Ishikawa (cell line): ENCODE results near the gene MESP2.

Source experiments
- CEBPB ChIP-seq: IDR thresholded peaks from 2 replicates; pipeline ENCODE4 v1.6.1; 2012
- CREB1 ChIP-seq: IDR thresholded peaks from 2 replicates; pipeline ENCODE4 v1.6.1; 2012; ENCODE audit warnings: low read depth
- EGR1 ChIP-seq: IDR thresholded peaks from 2 replicates; pipeline ENCODE4 v1.6.1; 2012
- EP300 ChIP-seq: IDR thresholded peaks from 2 replicates; pipeline ENCODE4 v1.6.1; 2012; ENCODE audit warnings: borderline replicate concordance
- FOXM1 ChIP-seq: IDR thresholded peaks from 2 replicates; pipeline ENCODE4 v1.6.1; 2012; ENCODE audit warnings: low read depth, borderline replicate concordance
- NFIC ChIP-seq: IDR thresholded peaks from 2 replicates; pipeline ENCODE4 v1.6.1; 2012
- RAD21 ChIP-seq: IDR thresholded peaks from 2 replicates; pipeline ENCODE4 v1.6.1; 2012; ENCODE audit warnings: low read depth
- TAF1 ChIP-seq: IDR thresholded peaks from 2 replicates; pipeline ENCODE4 v1.6.1; 2012; ENCODE audit warnings: low read depth, mild to moderate bottlenecking
- TCF12 ChIP-seq: IDR thresholded peaks from 2 replicates; pipeline ENCODE4 v1.6.1; 2012; ENCODE audit warnings: low read depth
- TEAD4 ChIP-seq: IDR thresholded peaks from 2 replicates; pipeline ENCODE4 v1.6.1; 2012
- YY1 ChIP-seq: IDR thresholded peaks from 2 replicates; pipeline ENCODE4 v1.6.1; 2012; ENCODE audit warnings: low read depth
- ZBTB7A ChIP-seq: IDR thresholded peaks from 2 replicates; pipeline ENCODE4 v1.6.1; 2012; ENCODE audit warnings: low read depth
- TF ChIP-seq, protein P1 (sequence below): IDR thresholded peaks from 2 replicates; pipeline ENCODE4 v1.6.1; 2012; ENCODE audit warnings: low read depth, mild to moderate bottlenecking
- TF ChIP-seq, protein P2 (sequence below): IDR thresholded peaks from 2 replicates; pipeline ENCODE4 v1.6.1; 2012
- TF ChIP-seq, protein P3 (sequence below): IDR thresholded peaks from 2 replicates; pipeline ENCODE4 v1.6.1; 2012

Gene MESP2

DNA sequence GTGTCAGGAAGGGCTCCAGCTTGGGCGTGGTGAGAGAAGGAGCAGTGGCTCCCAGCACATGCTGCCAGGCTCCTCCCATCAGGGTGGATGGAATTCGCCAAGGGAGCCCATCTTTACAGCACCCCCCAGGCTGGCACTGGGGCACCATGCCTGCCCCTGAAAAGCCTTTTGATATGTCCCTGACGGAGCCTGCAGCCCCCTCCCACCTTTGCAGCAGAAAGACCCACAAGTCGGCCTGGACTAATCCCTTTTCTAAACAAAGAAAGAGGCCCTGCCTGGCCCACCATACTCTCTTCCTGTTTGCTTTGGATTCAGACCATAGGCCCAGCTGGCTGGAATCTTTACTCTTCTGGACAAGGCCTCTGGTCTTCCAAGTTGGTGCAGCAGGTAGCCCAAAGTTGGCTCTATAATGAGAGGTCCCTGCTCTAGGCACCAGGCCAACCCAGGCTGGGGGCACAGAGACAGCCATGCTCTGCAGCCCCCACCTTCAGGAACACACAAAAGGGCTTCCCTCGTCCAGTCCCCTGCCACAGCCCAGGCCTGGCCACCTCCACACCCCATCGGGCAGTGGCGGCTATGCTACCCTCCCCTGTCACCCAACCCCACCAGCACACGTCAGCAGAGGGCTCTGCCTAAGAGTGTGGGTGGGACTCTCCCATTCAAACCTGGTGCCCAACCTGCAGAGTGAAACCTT lies 33.1 kb downstream of the MESP2 start:
- TF ChIP-seq TCF12 (no peak), ZBTB7A (no peak), EP300 (no peak), NFIC (no peak), RAD21 (no peak), CEBPB (no peak), FOXM1 (no peak), EGR1 (no peak)
- TF ChIP-seq, protein P1, sequence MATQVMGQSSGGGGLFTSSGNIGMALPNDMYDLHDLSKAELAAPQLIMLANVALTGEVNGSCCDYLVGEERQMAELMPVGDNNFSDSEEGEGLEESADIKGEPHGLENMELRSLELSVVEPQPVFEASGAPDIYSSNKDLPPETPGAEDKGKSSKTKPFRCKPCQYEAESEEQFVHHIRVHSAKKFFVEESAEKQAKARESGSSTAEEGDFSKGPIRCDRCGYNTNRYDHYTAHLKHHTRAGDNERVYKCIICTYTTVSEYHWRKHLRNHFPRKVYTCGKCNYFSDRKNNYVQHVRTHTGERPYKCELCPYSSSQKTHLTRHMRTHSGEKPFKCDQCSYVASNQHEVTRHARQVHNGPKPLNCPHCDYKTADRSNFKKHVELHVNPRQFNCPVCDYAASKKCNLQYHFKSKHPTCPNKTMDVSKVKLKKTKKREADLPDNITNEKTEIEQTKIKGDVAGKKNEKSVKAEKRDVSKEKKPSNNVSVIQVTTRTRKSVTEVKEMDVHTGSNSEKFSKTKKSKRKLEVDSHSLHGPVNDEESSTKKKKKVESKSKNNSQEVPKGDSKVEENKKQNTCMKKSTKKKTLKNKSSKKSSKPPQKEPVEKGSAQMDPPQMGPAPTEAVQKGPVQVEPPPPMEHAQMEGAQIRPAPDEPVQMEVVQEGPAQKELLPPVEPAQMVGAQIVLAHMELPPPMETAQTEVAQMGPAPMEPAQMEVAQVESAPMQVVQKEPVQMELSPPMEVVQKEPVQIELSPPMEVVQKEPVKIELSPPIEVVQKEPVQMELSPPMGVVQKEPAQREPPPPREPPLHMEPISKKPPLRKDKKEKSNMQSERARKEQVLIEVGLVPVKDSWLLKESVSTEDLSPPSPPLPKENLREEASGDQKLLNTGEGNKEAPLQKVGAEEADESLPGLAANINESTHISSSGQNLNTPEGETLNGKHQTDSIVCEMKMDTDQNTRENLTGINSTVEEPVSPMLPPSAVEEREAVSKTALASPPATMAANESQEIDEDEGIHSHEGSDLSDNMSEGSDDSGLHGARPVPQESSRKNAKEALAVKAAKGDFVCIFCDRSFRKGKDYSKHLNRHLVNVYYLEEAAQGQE, result no peak
- TF ChIP-seq, protein P2, sequence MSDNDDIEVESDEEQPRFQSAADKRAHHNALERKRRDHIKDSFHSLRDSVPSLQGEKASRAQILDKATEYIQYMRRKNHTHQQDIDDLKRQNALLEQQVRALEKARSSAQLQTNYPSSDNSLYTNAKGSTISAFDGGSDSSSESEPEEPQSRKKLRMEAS, result no peak
- TF ChIP-seq, protein P3, sequence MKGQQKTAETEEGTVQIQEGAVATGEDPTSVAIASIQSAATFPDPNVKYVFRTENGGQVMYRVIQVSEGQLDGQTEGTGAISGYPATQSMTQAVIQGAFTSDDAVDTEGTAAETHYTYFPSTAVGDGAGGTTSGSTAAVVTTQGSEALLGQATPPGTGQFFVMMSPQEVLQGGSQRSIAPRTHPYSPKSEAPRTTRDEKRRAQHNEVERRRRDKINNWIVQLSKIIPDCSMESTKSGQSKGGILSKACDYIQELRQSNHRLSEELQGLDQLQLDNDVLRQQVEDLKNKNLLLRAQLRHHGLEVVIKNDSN, result no peak

DNA sequence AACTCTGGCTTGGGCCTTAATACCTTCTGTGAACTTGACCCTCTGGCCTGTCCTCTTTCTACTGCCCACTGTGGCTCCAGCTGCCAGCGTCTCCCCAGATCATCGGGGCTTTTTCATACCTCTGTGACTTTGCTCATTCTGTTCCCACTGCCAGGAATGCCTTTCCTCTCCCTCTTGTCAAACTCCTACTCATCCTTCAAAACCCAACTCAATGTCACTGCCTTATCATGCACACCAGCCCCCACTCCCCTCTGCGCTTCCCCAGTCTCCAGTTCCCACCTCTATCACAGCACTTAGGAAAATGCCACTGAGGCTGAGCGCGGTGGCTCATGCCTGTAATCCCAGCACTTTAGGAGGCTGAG lies 33.6 kb downstream of the MESP2 start:
- TF ChIP-seq, protein P1, result no peak
- no peak for TF ChIP-seq FOXM1
- no peak for TF ChIP-seq EP300
- no peak for TF ChIP-seq CREB1
- TF ChIP-seq CEBPB, result no peak

DNA sequence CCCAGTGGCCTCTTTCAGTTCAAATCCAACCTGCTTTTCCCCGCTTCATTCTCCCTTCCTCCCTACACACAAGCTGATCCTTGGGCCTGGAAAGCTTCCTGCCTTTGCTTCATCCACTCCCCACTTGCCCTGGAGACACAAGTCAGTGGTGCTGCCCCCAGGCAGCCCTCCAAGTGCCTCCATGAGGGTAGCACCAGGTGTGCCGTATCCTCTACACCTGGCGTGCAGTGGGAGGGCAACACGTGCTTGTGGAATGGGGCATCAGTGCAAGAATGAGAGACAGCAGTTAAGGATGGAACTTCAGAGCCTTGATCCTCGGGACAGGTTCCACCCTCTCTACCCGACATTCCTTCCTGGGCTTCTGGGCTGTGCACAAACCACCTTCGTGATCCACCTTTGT lies 34.7 kb downstream of the MESP2 start:
- TF ChIP-seq, protein P2, result no peak
- TF ChIP-seq FOXM1, result no peak
- TF ChIP-seq ZBTB7A, result no peak
- TF ChIP-seq CREB1, result no peak
- no peak for TF ChIP-seq NFIC
- TF ChIP-seq, protein P3, result no peak
- TF ChIP-seq, protein P1, result no peak
- no peak for TF ChIP-seq EGR1
- no peak for TF ChIP-seq YY1
- TF ChIP-seq CEBPB, result no peak
- TF ChIP-seq TAF1, result no peak
- no peak for TF ChIP-seq TCF12
- TF ChIP-seq EP300, result no peak
- no peak for TF ChIP-seq TEAD4
- no peak for TF ChIP-seq RAD21

DNA sequence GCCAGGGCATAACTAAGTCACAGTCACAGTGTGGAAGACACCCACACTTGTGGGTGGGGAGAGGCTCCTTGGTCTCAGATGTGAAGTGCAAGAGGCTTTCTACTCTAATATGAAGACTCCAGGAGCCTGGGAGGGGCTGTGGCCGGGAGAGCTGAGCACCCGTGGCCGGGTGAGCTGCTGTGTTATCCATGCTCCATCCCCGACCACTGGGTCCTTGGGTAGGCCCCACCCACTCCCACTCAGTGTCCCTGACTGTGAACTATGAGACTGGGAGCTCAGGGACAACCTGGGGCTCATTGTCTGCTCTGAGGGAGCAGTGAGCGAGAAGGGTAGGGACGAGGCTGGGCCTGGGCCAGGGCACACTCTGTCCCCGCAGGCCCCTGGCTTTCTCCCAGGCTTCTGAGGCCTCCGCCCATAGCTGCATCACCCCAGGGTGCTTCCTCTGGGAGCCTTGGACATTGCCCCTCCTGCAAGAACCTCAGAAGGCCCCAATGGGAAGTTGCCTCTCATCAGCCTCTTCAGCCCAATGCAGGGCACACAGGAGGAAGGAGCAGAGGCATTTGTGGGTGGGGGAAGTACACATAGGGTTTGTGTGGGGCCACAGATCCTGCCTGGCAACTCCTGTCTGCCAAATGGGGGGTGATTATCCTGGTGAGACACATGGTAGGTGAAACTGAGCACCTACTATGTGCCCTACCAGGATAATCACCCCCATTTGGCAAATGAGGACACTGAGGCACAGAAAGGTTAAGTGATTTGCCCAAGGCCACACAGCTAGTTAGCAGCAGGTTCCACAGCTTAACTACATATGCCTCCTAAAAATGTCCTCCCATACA lies 36.1 kb downstream of the MESP2 start:
- TF ChIP-seq, protein P2, result no peak
- TF ChIP-seq NFIC, result peak; percentile 50; the same call in 1 of the 2 replicates
